ENCODE results near the gene MAPKAP1. TPM values are rescaled to one million over a fixed set of nuclear protein-coding genes. Genes with fewer than 3 reads are reported as not detected.

Gene MAPKAP1
- polyA plus RNA-seq, 1 donor (not counting 4 experiments of a cell fraction or from before 2014, with no cell fraction given): 129 TPM

- peaks cover 45% of the 10 kb centered on the region for H3K79me2 ChIP-seq (ENCODE audit: control insufficient read depth, insufficient read depth, low read length)
- TF ChIP-seq EZH2 (IDR thresholded peaks at IDR 0.05; ENCODE audit: low read length) (no peak), CTCF (optimal IDR thresholded peaks at IDR 0.05 in 1 of 3, IDR thresholded peaks at IDR 0.05 in 1 of 3, conservative IDR thresholded peaks at IDR 0.05 in 1 of 3; ENCODE audit: extremely low read depth in 1 of 3, insufficient read depth in 2 of 3, low read length in 3 of 3) (no peak)
- FAIRE-seq (no peak), DNase-seq (ENCODE audit: low read depth, low spot score) (no peak)
- no peaks in the 10 kb centered on the region for H3K27me3 ChIP-seq (ENCODE audit: control insufficient read depth, extremely low read depth, insufficient read depth, low read length)
- no peak overlapping the region for H3K4me3 ChIP-seq (ENCODE audit: control insufficient read depth in 2 of 3, extremely low read depth in 1 of 3, insufficient read depth in 2 of 3, low read depth in 1 of 3, low read length in 3 of 3)
- no peaks in the 10 kb centered on the region for H3K9me3 ChIP-seq (ENCODE audit: control insufficient read depth, low read depth, low read length)
- no peaks in the 10 kb centered on the region for H4K20me1 ChIP-seq (ENCODE audit: control insufficient read depth, extremely low read depth, insufficient read depth, low read length)
- no peak overlapping the region for H3K27ac ChIP-seq (ENCODE audit: control insufficient read depth, insufficient read depth, low read length)
- no peak overlapping the region for H3K4me2 ChIP-seq (ENCODE audit: control insufficient read depth, extremely low read depth, insufficient read depth, low read depth, low read length)
- no peaks in the 10 kb centered on the region for H3K9me1 ChIP-seq (ENCODE audit: control insufficient read depth, extremely low read depth, insufficient read depth, low read length)
- no peak overlapping the region for H2AFZ ChIP-seq (ENCODE audit: control insufficient read depth, low read length)
- peaks cover 0 to 3% of the 10 kb centered on the region in 2 experiments for H3K36me3 ChIP-seq (ENCODE audit: control insufficient read depth in 2 of 2, extremely low read depth in 1 of 2, insufficient read depth in 2 of 2, low read length in 2 of 2)
- dilution Hi-C loops (cut with MboI; ENCODE audit: extremely low pct_ligation_motif_present, low sequenced_read_pairs): no loop called here
- no peak overlapping the region for H3K9ac ChIP-seq (ENCODE audit: control insufficient read depth, extremely low read depth, insufficient read depth, low read length)
- H3K4me1 ChIP-seq (ENCODE audit: control insufficient read depth, extremely low read depth, insufficient read depth, low read length): peaks cover 37% of the 10 kb centered on the region
Measured at GRCh38 chr9:125646217-125646616, 60.8 kb downstream of the MAPKAP1 start.

- Histone ChIP-seq H3K9me3 (ENCODE audit: control insufficient read depth, low read depth, low read length) (no peaks in the 10 kb centered on the region), H2AFZ (ENCODE audit: control insufficient read depth, low read length) (no peak overlapping the region), H3K9ac (ENCODE audit: control insufficient read depth, extremely low read depth, insufficient read depth, low read length) (no peak overlapping the region), H3K4me1 (ENCODE audit: control insufficient read depth, extremely low read depth, insufficient read depth, low read length) (peaks cover 24% of the 10 kb centered on the region), H3K36me3 (ENCODE audit: control insufficient read depth in 2 of 2, extremely low read depth in 1 of 2, insufficient read depth in 2 of 2, low read length in 2 of 2) (peaks cover 0 to 3% of the 10 kb centered on the region in 2 experiments), H3K4me3 (ENCODE audit: control insufficient read depth in 2 of 3, extremely low read depth in 1 of 3, insufficient read depth in 2 of 3, low read depth in 1 of 3, low read length in 3 of 3) (no peak overlapping the region), H3K79me2 (ENCODE audit: control insufficient read depth, insufficient read depth, low read length) (peaks cover 50% of the 10 kb centered on the region), H3K4me2 (ENCODE audit: control insufficient read depth, extremely low read depth, insufficient read depth, low read depth, low read length) (no peak overlapping the region), H3K9me1 (ENCODE audit: control insufficient read depth, extremely low read depth, insufficient read depth, low read length) (no peaks in the 10 kb centered on the region), H3K27me3 (ENCODE audit: control insufficient read depth, extremely low read depth, insufficient read depth, low read length) (no peaks in the 10 kb centered on the region), H3K27ac (ENCODE audit: control insufficient read depth, insufficient read depth, low read length) (no peak overlapping the region), H4K20me1 (ENCODE audit: control insufficient read depth, extremely low read depth, insufficient read depth, low read length) (no peaks in the 10 kb centered on the region)
- dilution Hi-C loops (cut with MboI; ENCODE audit: extremely low pct_ligation_motif_present, low sequenced_read_pairs): no loop called here
- DNase-seq (ENCODE audit: low read depth, low spot score) (no peak), FAIRE-seq (no peak)
- TF ChIP-seq CTCF (optimal IDR thresholded peaks at IDR 0.05 in 1 of 3, IDR thresholded peaks at IDR 0.05 in 1 of 3, conservative IDR thresholded peaks at IDR 0.05 in 1 of 3; ENCODE audit: extremely low read depth in 1 of 3, insufficient read depth in 2 of 3, low read length in 3 of 3) (no peak), EZH2 (IDR thresholded peaks at IDR 0.05; ENCODE audit: low read length) (no peak)
Measured at GRCh38 chr9:125644819-125645507, 62.0 kb downstream of the MAPKAP1 start.

Measured in keratinocyte (primary cell).